Epithelial cell of prostate (primary cell): ENCODE results near the gene ARHGAP10.

Source experiments
- DNase-seq: peaks from one replicate; pipeline ENCODE4 v3.0.0-alpha.2; 2011; ENCODE audit warnings: low read depth, low spot score
- H3K27ac ChIP-seq: fragments of 450-650 bp; 2 replicates; pipeline ENCODE4 v1.5.1; 2017; ENCODE audit warnings: mild to moderate bottlenecking

ARHGAP10 gene

DNA sequence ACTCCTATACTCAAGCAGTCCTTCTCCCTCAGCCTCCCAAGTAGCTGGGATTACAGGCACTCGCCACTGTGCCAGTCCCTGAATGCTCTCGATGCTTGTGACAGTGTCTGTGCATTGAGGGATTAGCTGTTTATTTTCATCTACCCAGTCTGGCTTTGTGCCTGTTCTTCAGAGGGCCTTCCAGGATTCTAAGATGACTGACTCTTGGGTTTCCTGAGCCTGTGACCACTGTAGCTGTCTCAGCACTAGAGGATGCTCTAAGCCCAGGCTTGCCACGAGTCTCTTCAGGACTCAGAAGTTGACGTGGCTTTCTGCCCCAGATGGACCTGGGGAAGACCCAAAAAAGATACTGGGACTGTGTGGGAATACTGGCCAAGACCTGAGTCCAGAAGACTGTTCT, 201.4 kb downstream of the ARHGAP10 start:
- no peak for DNase-seq
- H3K27ac ChIP-seq = no peak overlapping the region

DNA sequence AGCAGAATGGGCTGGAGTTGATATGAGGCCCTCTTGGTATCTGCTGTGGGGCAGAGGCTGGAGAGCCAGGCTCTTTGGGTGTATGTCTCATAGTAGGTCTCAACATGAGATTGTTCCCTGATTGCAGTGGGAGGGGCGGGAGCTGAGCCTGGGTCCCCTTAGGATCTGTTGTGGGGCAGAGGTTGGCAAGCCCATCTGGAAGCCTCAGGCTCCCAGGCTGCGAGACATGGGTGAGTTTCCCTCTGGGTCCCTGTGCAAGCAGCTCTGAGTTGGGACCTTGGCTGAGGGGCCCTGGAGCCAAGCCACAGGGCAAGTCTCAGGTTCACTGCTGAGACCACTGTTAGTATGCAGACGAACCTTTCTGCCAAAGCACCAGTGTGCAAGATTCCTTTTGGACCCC, 201.9 kb downstream of the ARHGAP10 start:
- no peak overlapping the region for H3K27ac ChIP-seq
- DNase-seq = no peak

DNA sequence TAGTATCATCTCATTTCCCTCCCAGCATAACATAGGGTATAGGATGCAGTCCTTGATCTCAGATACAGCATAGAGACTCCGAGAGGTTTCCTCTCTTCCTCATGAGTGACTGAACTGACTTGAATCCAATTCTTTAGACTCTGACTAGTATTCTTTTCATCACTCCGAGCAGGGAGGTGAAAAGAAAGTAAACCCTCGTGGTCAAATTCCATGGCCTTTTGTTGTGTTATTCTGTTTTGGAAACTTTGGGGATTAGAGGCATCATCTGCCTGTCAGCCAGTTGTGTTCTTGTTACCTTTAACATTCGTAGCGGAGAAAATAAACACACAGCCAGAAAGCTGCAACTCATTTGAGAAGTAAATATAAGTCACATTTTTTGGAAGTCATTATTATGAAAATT, 206.6 kb downstream of the ARHGAP10 start:
- DNase-seq = no peak
- no peak overlapping the region for H3K27ac ChIP-seq

DNA sequence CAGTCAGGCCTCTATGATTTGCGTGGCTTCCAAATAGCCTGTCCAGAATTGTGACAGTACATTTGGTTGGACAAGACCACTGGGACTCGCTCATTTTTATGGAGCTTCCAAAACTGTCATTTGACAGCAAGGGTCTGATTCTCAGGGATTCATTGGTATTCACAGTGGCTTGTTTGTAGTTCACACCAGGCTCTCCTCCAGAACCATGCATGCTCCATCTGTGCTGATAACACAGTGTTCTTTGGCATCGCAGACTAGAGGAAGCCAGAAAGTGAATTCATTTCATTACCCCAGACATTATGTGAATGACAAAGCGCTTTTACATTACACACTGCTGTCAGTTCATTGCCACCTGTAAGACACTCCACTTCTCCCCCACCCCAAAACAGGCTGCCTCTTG, 208.3 kb downstream of the ARHGAP10 start:
- DNase-seq = no peak
- no peak overlapping the region for H3K27ac ChIP-seq

GRCh38 chr4:147941373-147941772, 209.5 kb downstream of the ARHGAP10 start:
- no peak for DNase-seq
- no peak overlapping the region for H3K27ac ChIP-seq

DNA sequence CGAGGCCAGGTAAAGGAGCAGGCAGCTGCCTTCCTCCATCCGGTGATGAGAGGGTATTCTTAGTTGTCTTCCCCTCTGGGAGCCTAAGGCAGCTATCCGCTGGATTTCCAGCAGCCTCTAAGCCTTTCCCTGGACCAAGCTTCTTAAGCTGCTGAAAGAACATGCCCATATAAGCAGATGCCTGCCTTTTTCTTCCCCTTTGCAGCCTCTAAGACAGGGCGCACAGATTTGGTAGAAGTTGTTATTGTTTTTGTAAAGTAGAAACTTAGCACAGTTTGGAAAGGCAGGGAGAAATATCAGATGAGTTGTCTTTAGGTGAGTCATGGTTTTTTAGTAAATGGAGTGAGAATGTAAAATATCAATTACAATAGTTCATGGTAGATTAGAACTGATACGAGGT, 210.8 kb downstream of the ARHGAP10 start:
- no peak overlapping the region for H3K27ac ChIP-seq
- DNase-seq = no peak

DNA sequence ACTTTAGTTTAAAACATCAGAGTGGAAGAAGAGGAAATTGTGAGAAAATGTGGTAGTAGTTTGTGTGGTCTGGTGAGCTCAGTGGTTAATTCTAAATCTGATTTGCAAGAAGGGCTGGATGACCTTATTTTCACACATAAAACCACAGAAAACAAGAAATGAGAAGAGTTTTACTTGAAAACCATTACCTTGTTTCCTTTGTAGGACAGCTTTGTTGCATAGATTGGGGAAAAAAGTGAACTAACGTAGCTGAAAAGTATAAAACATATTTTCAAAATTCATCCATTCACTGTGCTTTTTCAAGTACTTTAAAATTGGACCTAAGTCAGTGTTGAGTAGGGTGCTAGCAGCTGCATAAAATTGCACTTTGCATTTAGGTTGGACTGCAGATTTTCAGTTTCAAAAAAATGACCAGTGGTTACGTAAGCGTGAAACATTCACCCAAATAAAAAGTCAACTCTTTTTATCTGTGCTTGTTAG, 211.3 kb downstream of the ARHGAP10 start:
- DNase-seq = no peak
- H3K27ac ChIP-seq = no peak overlapping the region

- DNase-seq = no peak
These were observed 212.4 kb downstream of the ARHGAP10 start for GRCh38 chr4:147944249-147944648.

DNA sequence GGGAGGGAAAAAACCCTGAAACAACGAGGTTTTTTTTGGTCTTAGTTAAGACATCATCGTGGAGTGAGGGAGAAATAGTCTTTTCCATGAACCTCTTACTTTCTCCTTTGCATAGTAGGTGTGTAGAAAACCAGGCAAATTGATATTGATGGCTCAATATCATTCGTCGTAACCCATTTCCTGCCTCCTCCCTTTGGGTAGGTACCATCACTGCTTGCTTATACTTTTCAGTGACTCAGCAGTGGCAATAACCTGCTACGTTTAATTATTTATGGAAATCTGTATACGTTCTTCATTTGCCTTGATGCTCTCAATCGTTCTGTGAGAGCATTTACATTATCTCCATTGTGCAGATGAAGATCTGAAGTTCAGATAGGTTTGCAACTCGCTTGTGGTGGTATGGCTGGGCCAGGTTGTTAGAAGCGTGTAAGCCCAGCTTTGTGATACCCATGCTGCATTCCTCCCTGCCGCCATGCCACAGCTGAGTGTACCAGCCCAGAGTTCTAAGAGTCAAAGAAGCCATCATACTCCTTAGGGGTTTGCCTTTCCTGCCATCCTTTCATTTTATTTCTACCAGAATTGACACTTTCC, 212.9 kb downstream of the ARHGAP10 start:
- no peak for DNase-seq
- no peak overlapping the region for H3K27ac ChIP-seq

More at GRCh38 chr4:147944249-147944648, 212.4 kb downstream of the ARHGAP10 start:
- no peak overlapping the region for H3K27ac ChIP-seq

- no peak overlapping the region for H3K27ac ChIP-seq
- no peak for DNase-seq
These were observed 216.4 kb downstream of the ARHGAP10 start for GRCh38 chr4:147948336-147948735.

- no peak for DNase-seq
- H3K27ac ChIP-seq = no peak overlapping the region
These were observed 218.4 kb downstream of the ARHGAP10 start for GRCh38 chr4:147950261-147950660.

GRCh38 chr4:147950841-147951240, 219.0 kb downstream of the ARHGAP10 start:
- no peak overlapping the region for H3K27ac ChIP-seq
- no peak for DNase-seq

DNA sequence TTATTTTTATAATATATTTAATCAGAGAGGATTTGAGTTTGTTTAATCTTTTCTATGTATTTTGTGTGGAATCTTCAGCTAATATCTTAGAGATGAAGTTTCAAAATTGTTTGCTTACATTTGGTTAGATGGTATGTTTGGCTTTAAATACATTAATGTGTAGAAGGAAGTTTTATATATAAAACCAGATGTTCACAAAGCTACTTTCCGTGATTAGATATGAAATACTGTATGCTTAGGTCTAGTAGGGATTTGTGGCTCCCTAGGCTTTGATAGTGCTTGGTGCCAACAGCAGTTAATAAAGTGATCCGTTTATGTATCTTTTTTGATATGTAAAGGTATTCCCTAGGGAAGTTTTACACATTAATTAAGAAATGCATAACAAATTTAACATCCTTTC, 223.0 kb downstream of the ARHGAP10 start:
- H3K27ac ChIP-seq = no peak overlapping the region
- no peak for DNase-seq

- no peak for DNase-seq
- H3K27ac ChIP-seq = no peak overlapping the region
These were observed 224.1 kb downstream of the ARHGAP10 start for GRCh38 chr4:147955827-147956558.

- no peak for DNase-seq
- no peak overlapping the region for H3K27ac ChIP-seq
These were observed 225.6 kb downstream of the ARHGAP10 start for GRCh38 chr4:147957446-147957845.

DNA sequence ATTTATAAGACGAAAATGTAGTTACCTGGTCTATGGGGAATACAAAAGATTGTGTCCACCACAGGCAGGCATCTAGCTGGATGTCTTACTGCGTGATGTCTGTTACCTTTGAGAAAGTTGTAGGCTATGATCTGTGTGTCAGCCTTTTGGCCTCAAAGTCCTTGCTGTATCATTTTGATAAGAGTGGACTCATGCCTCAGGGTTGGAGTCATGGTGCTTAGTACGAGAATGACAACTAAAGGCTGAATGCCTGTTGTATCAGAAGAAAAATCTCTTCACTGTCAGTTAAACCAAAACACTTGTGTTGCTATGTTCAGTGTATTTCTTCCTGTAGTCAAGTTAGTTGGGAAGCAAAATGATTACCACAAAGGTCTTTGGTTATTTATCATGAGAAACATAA, 226.2 kb downstream of the ARHGAP10 start:
- no peak for DNase-seq
- H3K27ac ChIP-seq = no peak overlapping the region

DNA sequence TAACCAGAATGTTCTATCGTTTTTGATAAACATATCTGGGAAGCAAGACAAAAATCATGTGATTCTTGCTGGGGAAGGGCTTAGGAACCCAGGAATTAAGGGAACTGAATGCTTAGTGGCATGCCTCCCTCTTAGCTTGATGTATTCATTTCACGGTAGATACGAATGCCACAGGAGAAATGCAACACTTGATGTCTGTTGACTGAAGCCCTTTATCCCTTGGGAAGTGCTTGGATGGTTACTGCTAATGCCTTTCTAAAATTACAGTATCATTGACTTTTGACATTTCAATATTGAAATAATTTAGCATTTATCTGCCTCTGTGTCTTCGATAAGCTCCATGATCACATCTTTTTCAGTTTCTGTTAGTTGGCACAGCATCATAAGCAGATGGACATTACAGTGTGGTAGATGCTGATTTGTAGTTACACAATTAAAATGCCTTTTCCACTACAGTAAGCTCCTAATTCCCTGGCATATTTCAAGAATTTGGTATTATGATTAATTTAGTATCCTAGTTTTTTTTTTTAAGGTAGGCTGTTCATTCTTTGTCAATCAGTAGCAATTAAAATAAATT, 226.7 kb downstream of the ARHGAP10 start:
- DNase-seq = no peak
- no peak overlapping the region for H3K27ac ChIP-seq

GRCh38 chr4:147960971-147961370, 229.1 kb downstream of the ARHGAP10 start:
- DNase-seq = no peak
- H3K27ac ChIP-seq = no peak overlapping the region

- no peak overlapping the region for H3K27ac ChIP-seq
- no peak for DNase-seq
These were observed 232.0 kb downstream of the ARHGAP10 start for GRCh38 chr4:147963839-147964238.

DNA sequence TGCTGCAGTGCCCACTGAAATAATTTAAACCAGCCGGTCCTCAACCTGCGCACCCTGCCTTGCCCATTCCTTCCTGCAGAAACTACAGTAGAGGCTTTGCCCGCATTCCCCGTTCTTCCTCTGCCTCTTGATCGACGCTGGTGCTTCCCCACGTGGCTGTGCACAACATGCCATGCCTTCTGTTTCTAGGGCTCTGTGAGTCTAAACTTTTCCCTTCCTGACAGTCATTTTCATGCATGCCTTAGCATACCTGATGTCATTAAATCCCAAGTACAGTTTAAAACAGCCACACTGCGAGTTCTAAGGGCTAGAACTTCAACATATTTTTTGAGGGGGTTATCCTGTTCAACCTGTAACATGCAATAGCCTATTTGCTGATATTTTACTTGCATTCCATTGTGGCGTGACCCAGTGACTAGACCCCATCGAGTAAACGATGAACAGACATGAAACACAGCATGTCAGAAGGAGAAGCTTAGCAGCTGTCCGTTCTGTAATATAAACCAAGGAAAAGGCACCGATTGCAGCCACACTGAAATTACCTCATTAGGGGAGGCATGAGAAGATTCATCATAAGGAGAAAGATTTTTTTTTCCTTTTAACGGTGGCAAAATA, 232.5 kb downstream of the ARHGAP10 start:
- no peak for DNase-seq
- H3K27ac ChIP-seq = no peak overlapping the region

DNA sequence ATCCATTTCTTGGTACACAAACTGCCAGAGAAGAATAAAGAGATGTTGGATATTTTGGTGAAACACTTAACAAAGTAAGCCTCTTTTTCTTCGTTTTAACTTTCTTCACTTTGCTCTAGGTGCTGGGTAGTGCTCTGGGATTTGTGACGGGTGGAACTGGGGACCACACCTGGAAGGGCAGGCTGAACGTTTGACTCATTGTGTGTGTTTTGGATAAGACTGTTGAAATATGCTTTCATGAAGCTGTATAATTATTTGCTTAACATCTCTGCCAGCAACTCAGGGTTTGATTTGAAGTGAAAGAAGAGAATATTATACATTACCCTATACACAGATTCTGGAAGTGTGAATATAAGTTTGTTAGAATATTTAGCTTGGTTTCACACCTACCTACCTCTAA, 233.2 kb downstream of the ARHGAP10 start:
- H3K27ac ChIP-seq = no peak overlapping the region
- DNase-seq = no peak
